Left ventricle myocardium superior (tissue), 1 donor: ENCODE data around the gene HOXA5. TPM values are rescaled to one million over a fixed set of nuclear protein-coding genes. Genes with fewer than 3 reads are reported as not detected.
A peak's percentile ranks its signal among the peaks of the same experiment; 100 is the strongest.

Experiments
- ATAC-seq: fragments of 200-7000 bp; cut with Tn5 transposase; one replicate; pipeline ENCODE4 v1.9.1; 2020; ENCODE audit warnings: mild to moderate bottlenecking, moderate library complexity
- DNase-seq: peaks from one replicate; pipeline ENCODE4 v3.0.0-alpha.2; 2020
- intact Hi-C: fragments of 100-400 bp; cut with micrococcal nuclease; formaldehyde crosslinking; loops from one replicate; pipeline ENCODE4 v1.11.0; 2022
- total RNA-seq: library from RNA; stranded (reverse); fragmentation: NEBNext Ultra II Directional; extraction: Animal tissue kit (Norgen Biotek cat#: 25700); gene quantifications from one replicate; pipeline ENCODE4 v1.2.1, GENCODE V29; 2021
- donor health status: DM: no; HTN: yes; CAD: no; lungs with severe emphysema.

Gene HOXA5
- total RNA-seq, 1 donor from 2014 or later = not detected

- intact Hi-C loops = no loop called here
- no peak for ATAC-seq
Measured at GRCh38 chr7:27116031-27116961, 27.2 kb downstream of the HOXA5 start.

GRCh38 chr7:27115221-27116026, 28.1 kb downstream of the HOXA5 start:
- DNase-seq = no peak
- ATAC-seq = no peak
- intact Hi-C loops = no loop called here

More at GRCh38 chr7:27116031-27116961, 27.2 kb downstream of the HOXA5 start:
- no peak for DNase-seq

- DNase-seq (no peak), ATAC-seq (no peak)
- intact Hi-C loops = no loop called here
Measured at GRCh38 chr7:27114881-27115220, 28.6 kb downstream of the HOXA5 start.

- ATAC-seq (no peak), DNase-seq (no peak)
- intact Hi-C loops = no loop called here
Measured at GRCh38 chr7:27113991-27114769, 29.3 kb downstream of the HOXA5 start.

- intact Hi-C loops = no loop called here
- ATAC-seq = no peak
- DNase-seq = no peak
Measured at GRCh38 chr7:27112955-27113949, 30.2 kb downstream of the HOXA5 start.

- intact Hi-C loops = no loop called here
- no peak for ATAC-seq
Measured at GRCh38 chr7:27112361-27112760, 31.1 kb downstream of the HOXA5 start.

GRCh38 chr7:27111751-27112277, 31.7 kb downstream of the HOXA5 start:
- intact Hi-C loops = no loop called here
- DNase-seq = no peak
- no peak for ATAC-seq

More at GRCh38 chr7:27112361-27112760, 31.1 kb downstream of the HOXA5 start:
- no peak for DNase-seq

- ATAC-seq (no peak), DNase-seq (no peak)
- intact Hi-C loops = no loop called here
Measured at GRCh38 chr7:27111042-27111750, 32.3 kb downstream of the HOXA5 start.

- intact Hi-C loops = no loop called here
- DNase-seq (no peak), ATAC-seq (no peak)
Measured at GRCh38 chr7:27110186-27111031, 33.1 kb downstream of the HOXA5 start.

- intact Hi-C loops = no loop called here
- no peak for DNase-seq
Measured at GRCh38 chr7:27109466-27110185, 33.9 kb downstream of the HOXA5 start.

GRCh38 chr7:27108390-27109127, 34.9 kb downstream of the HOXA5 start:
- intact Hi-C loops = no loop called here
- ATAC-seq = peak; percentile 30
- DNase-seq = no peak

More at GRCh38 chr7:27109466-27110185, 33.9 kb downstream of the HOXA5 start:
- ATAC-seq = no peak

- ATAC-seq = no peak
- intact Hi-C loops = no loop called here
- DNase-seq = no peak
Measured at GRCh38 chr7:27107391-27108381, 35.8 kb downstream of the HOXA5 start.

- intact Hi-C loops = no loop called here
- ATAC-seq (no peak), DNase-seq (no peak)
Measured at GRCh38 chr7:27106901-27107240, 36.6 kb downstream of the HOXA5 start.

GRCh38 chr7:27106181-27106900, 37.1 kb downstream of the HOXA5 start:
- DNase-seq = no peak

More at GRCh38 chr7:27106181-27106900, 37.1 kb downstream of the HOXA5 start:
- intact Hi-C loops = no loop called here
- ATAC-seq = no peak
